ENCODE measurements around the gene LMF2.
A peak's percentile ranks its signal among the peaks of the same experiment; 100 is the strongest.

LMF2 gene

DNA sequence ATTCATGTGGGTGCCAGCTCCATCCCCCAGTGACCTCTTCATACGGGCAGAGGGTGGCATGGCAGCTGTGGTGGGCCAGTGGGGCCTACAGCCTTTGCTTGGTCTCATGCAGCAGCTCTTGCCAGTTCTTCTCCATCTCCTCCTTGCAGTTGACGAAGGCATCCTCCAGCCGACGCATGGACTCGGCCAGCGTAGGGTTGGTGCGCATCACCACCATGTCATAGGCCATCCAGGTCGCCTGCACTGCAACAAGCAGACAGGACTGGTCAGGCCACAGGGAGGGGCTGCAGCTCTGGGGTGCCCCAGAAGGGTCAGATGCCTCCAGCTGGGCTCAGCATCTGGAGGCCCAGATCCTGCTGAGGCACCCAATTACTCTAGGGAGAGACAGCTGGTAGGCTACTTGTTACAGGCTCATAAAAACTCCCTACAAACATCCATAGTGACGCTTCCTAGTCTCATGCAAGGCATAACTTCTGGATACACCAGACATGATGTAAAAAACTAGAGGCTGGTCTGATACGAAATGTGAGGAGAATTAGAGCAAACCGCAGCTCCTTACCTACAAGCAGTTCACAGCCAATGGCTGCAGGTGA lies 43.8 kb upstream of the LMF2 start:
- Histone ChIP-seq H3K9me3 (ENCODE audit: insufficient read depth, low read length) (no peaks in the 10 kb centered on the region), H3K9ac (ENCODE audit: low read length) (no peak overlapping the region), H3K4me2 (ENCODE audit: low read depth, low read length, poor library complexity, severe bottlenecking) (no peak overlapping the region), H3K79me2 (ENCODE audit: insufficient read depth, low read length) (no peaks in the 10 kb centered on the region), H3K27ac (ENCODE audit: low read depth, low read length) (no peak overlapping the region), H3F3A (ENCODE audit: insufficient read depth) (no peaks in the 10 kb centered on the region), H3K9me2 (replicated peaks; ENCODE audit: insufficient read depth, low read length) (no peaks in the 10 kb centered on the region), H3K27me3 (ENCODE audit: low read length) (no peaks in the 10 kb centered on the region), H3K4me3 (ENCODE audit: insufficient read depth, low read length, poor library complexity, severe bottlenecking) (no peak overlapping the region), H2AFZ (ENCODE audit: low read depth, low read length, severe bottlenecking) (no peak overlapping the region), H4K20me1 (ENCODE audit: low read depth, low read length) (no peaks in the 10 kb centered on the region), H3K36me3 (ENCODE audit: low read length) (no peaks in the 10 kb centered on the region)
- no peak for TF ChIP-seq CTCF (IDR thresholded peaks at IDR 0.05; ENCODE audit: insufficient read depth, low read length, poor library complexity, severe bottlenecking)
- TF ChIP-seq EZH2phosphoT487 (conservative IDR thresholded peaks at IDR 0.05; ENCODE audit: low read length) = no peak

GRCh38 chr22:50550395-50550794 lies 42.9 kb upstream of the LMF2 start:
- Histone ChIP-seq H3K4me3 (ENCODE audit: insufficient read depth, low read length, poor library complexity, severe bottlenecking) (no peak overlapping the region), H3K27me3 (ENCODE audit: low read length) (no peaks in the 10 kb centered on the region), H3K36me3 (ENCODE audit: low read length) (no peaks in the 10 kb centered on the region), H3F3A (ENCODE audit: insufficient read depth) (no peaks in the 10 kb centered on the region; the same call in 1 of the 2 replicates), H3K4me2 (ENCODE audit: low read depth, low read length, poor library complexity, severe bottlenecking) (no peak overlapping the region), H3K9me2 (replicated peaks; ENCODE audit: insufficient read depth, low read length) (no peaks in the 10 kb centered on the region), H3K9ac (ENCODE audit: low read length) (no peak overlapping the region), H3K79me2 (ENCODE audit: insufficient read depth, low read length) (no peaks in the 10 kb centered on the region), H2AFZ (ENCODE audit: low read depth, low read length, severe bottlenecking) (no peak overlapping the region), H3K9me3 (ENCODE audit: insufficient read depth, low read length) (no peaks in the 10 kb centered on the region), H3K27ac (ENCODE audit: low read depth, low read length) (no peak overlapping the region), H4K20me1 (ENCODE audit: low read depth, low read length) (no peaks in the 10 kb centered on the region)
- no peak for TF ChIP-seq EZH2phosphoT487 (conservative IDR thresholded peaks at IDR 0.05; ENCODE audit: low read length)
- TF ChIP-seq CTCF (IDR thresholded peaks at IDR 0.05; ENCODE audit: insufficient read depth, low read length, poor library complexity, severe bottlenecking) = no peak

- Histone ChIP-seq H4K20me1 (ENCODE audit: low read depth, low read length) (no peaks in the 10 kb centered on the region), H3K27ac (ENCODE audit: low read depth, low read length) (no peak overlapping the region), H3K4me3 (ENCODE audit: insufficient read depth, low read length, poor library complexity, severe bottlenecking) (no peak overlapping the region), H3K79me2 (ENCODE audit: insufficient read depth, low read length) (no peaks in the 10 kb centered on the region), H3K9me3 (ENCODE audit: insufficient read depth, low read length) (no peaks in the 10 kb centered on the region), H3K36me3 (ENCODE audit: low read length) (no peaks in the 10 kb centered on the region), H3F3A (ENCODE audit: insufficient read depth) (no peaks in the 10 kb centered on the region; the same call in 1 of the 2 replicates), H3K9ac (ENCODE audit: low read length) (peak overlapping the region; percentile 26; the same call in 1 of the 2 replicates), H3K9me2 (replicated peaks; ENCODE audit: insufficient read depth, low read length) (no peaks in the 10 kb centered on the region), H2AFZ (ENCODE audit: low read depth, low read length, severe bottlenecking) (no peak overlapping the region), H3K4me2 (ENCODE audit: low read depth, low read length, poor library complexity, severe bottlenecking) (peak overlapping the region; percentile 28), H3K27me3 (ENCODE audit: low read length) (no peaks in the 10 kb centered on the region)
- no peak for TF ChIP-seq EZH2phosphoT487 (conservative IDR thresholded peaks at IDR 0.05; ENCODE audit: low read length)
- TF ChIP-seq CTCF (IDR thresholded peaks at IDR 0.05; ENCODE audit: insufficient read depth, low read length, poor library complexity, severe bottlenecking) = no peak
Observed at GRCh38 chr22:50548921-50549790, 41.7 kb upstream of the LMF2 start.
